KOPT-K1 (cell line): ENCODE measurements around the gene HBEGF.

Source experiments
- H3K27ac ChIP-seq: fragments of 200-600 bp; sonication (generic); 2 replicates; pipeline ENCODE4 v1.5.1; 2016; ENCODE audit warnings: antibody characterized with exemption, mild to moderate bottlenecking, low read depth, low read length; ENCODE audit not compliant: poor library complexity, severe bottlenecking
- H3K36me3 ChIP-seq: fragments of 200-600 bp; sonication (generic); 2 replicates; pipeline ENCODE4 v1.5.1; 2017; ENCODE audit warnings: antibody characterized with exemption, mild to moderate bottlenecking, low read length, moderate library complexity; ENCODE audit not compliant: insufficient read depth
- H3K9me3 ChIP-seq: fragments of 200-600 bp; sonication (generic); 2 replicates; pipeline ENCODE4 v1.5.1; 2017; ENCODE audit warnings: antibody characterized with exemption, low read length, mild to moderate bottlenecking; ENCODE audit not compliant: insufficient read depth, poor library complexity, severe bottlenecking

The HBEGF gene

GRCh38 chr5:140365282-140365681, 18.9 kb upstream of the HBEGF start:
- H3K36me3 ChIP-seq: no peaks in the 10 kb centered on the region
- H3K27ac ChIP-seq: no peak overlapping the region
- H3K9me3 ChIP-seq: no peaks in the 10 kb centered on the region

GRCh38 chr5:140364472-140364765, 18.0 kb upstream of the HBEGF start:
- no peaks in the 10 kb centered on the region for H3K9me3 ChIP-seq

GRCh38 chr5:140363631-140364471, 17.4 kb upstream of the HBEGF start:
- Histone ChIP-seq H3K9me3 (no peaks in the 10 kb centered on the region), H3K27ac (no peak overlapping the region), H3K36me3 (no peaks in the 10 kb centered on the region)

More at GRCh38 chr5:140364472-140364765, 18.0 kb upstream of the HBEGF start:
- H3K36me3 ChIP-seq: no peaks in the 10 kb centered on the region
- H3K27ac ChIP-seq: no peak overlapping the region

- no peaks in the 10 kb centered on the region for H3K9me3 ChIP-seq
- H3K27ac ChIP-seq: no peak overlapping the region
- H3K36me3 ChIP-seq: no peaks in the 10 kb centered on the region
Observed at GRCh38 chr5:140362875-140363630, 16.6 kb upstream of the HBEGF start.

GRCh38 chr5:140362311-140362710, 15.9 kb upstream of the HBEGF start:
- H3K9me3 ChIP-seq: no peaks in the 10 kb centered on the region
- H3K27ac ChIP-seq: no peak overlapping the region
- no peaks in the 10 kb centered on the region for H3K36me3 ChIP-seq

GRCh38 chr5:140361901-140362300, 15.5 kb upstream of the HBEGF start:
- no peaks in the 10 kb centered on the region for H3K9me3 ChIP-seq
- H3K36me3 ChIP-seq: no peaks in the 10 kb centered on the region
- no peak overlapping the region for H3K27ac ChIP-seq

GRCh38 chr5:140360681-140361479, 14.5 kb upstream of the HBEGF start:
- H3K36me3 ChIP-seq: no peaks in the 10 kb centered on the region
- H3K9me3 ChIP-seq: no peaks in the 10 kb centered on the region

GRCh38 chr5:140360101-140360500, 13.7 kb upstream of the HBEGF start, which contains the start of gene SLC4A9:
Gene SLC4A9, plus strand, starts transcription at chr5:140360194. Its CDS starts 43 bp downstream, at chr5:140360237.
- H3K9me3 ChIP-seq: no peaks in the 10 kb centered on the region
- no peak within 1 kb of the TSS for H3K27ac ChIP-seq
- no peaks in the 10 kb centered on the region for H3K36me3 ChIP-seq

More at GRCh38 chr5:140360681-140361479, 14.5 kb upstream of the HBEGF start:
- H3K27ac ChIP-seq: no peak overlapping the region

GRCh38 chr5:140358738-140359310, 12.4 kb upstream of the HBEGF start:
- Histone ChIP-seq H3K36me3 (no peaks in the 10 kb centered on the region), H3K9me3 (no peaks in the 10 kb centered on the region), H3K27ac (no peak overlapping the region)

GRCh38 chr5:140357726-140358093, 11.3 kb upstream of the HBEGF start:
- Histone ChIP-seq H3K27ac (no peak overlapping the region), H3K9me3 (no peaks in the 10 kb centered on the region), H3K36me3 (no peaks in the 10 kb centered on the region)

- no peak overlapping the region for H3K27ac ChIP-seq
- H3K36me3 ChIP-seq: no peaks in the 10 kb centered on the region
- no peaks in the 10 kb centered on the region for H3K9me3 ChIP-seq
Observed at GRCh38 chr5:140356853-140357725, 10.7 kb upstream of the HBEGF start.

- Histone ChIP-seq H3K27ac (no peak overlapping the region), H3K9me3 (no peaks in the 10 kb centered on the region), H3K36me3 (no peaks in the 10 kb centered on the region)
Observed at GRCh38 chr5:140355546-140355945, 9.1 kb upstream of the HBEGF start.

- Histone ChIP-seq H3K27ac (no peak overlapping the region), H3K36me3 (no peaks in the 10 kb centered on the region), H3K9me3 (no peaks in the 10 kb centered on the region)
Observed at GRCh38 chr5:140351609-140352334, 5.4 kb upstream of the HBEGF start.
